ENCODE data around the gene NNT.

- TF ChIP-seq POLR2AphosphoS5 (IDR thresholded peaks at IDR 0.05) (no peak), POLR2A (IDR thresholded peaks at IDR 0.05) (no peak), CTCF (IDR thresholded peaks at IDR 0.05) (no peak), EP300 (IDR thresholded peaks at IDR 0.05; ENCODE audit: low read depth) (no peak)
Observed at GRCh38 chr5:43561356-43561755, 41.6 kb upstream of the NNT start.
